Endometrium (tissue), 2 donors: ENCODE results near the gene LHFPL2.
"Not testable (repeated sequence)": the region's sequence is repeated elsewhere in the genome, so short reads cannot be mapped to it uniquely, and the experiment has no call there.

Experiments
- FAIRE-seq: peaks from 2 replicates; lab custom pipeline; 2012; peaks lifted over from hg19 to GRCh38; lab: Jason Lieb, UNC
- donor health status: control.
- donor health status: control.

The LHFPL2 gene

GRCh38 chr5:78648359-78649210 is at the start of gene LHFPL2:
LHFPL2 (minus strand) TSS chr5:78648772; CDS start chr5:78510213, 138,559 bp downstream.
- no peak for FAIRE-seq

- FAIRE-seq: no peak
Measured at GRCh38 chr5:78696637-78697036, 48.1 kb upstream of the LHFPL2 start.

GRCh38 chr5:78696052-78696451 is 47.5 kb upstream of the LHFPL2 start:
- FAIRE-seq: not testable (repeated sequence)

GRCh38 chr5:78693339-78693738 is 44.8 kb upstream of the LHFPL2 start:
- FAIRE-seq: no peak

GRCh38 chr5:78691084-78691960 is 42.8 kb upstream of the LHFPL2 start:
- no peak for FAIRE-seq

- FAIRE-seq: no peak
Measured at GRCh38 chr5:78690253-78690972, 41.8 kb upstream of the LHFPL2 start.

- no peak for FAIRE-seq
Measured at GRCh38 chr5:78689540-78690252, 41.1 kb upstream of the LHFPL2 start.

- not testable (repeated sequence) for FAIRE-seq
Measured at GRCh38 chr5:78687514-78687913, 38.9 kb upstream of the LHFPL2 start.

- FAIRE-seq: not testable (repeated sequence)
Measured at GRCh38 chr5:78683905-78684304, 35.3 kb upstream of the LHFPL2 start.

GRCh38 chr5:78679905-78680304 is 31.3 kb upstream of the LHFPL2 start:
- peak; percentile 66 for FAIRE-seq

GRCh38 chr5:78677777-78678668 is 29.5 kb upstream of the LHFPL2 start:
- peak; percentile 80 for FAIRE-seq

- no peak for FAIRE-seq
Measured at GRCh38 chr5:78675956-78676730, 27.6 kb upstream of the LHFPL2 start.

GRCh38 chr5:78673827-78674226 is 25.3 kb upstream of the LHFPL2 start:
- FAIRE-seq: not testable (repeated sequence)

GRCh38 chr5:78672154-78672553 is 23.6 kb upstream of the LHFPL2 start:
- no peak for FAIRE-seq

- no peak for FAIRE-seq
Measured at GRCh38 chr5:78671609-78672008, 23.0 kb upstream of the LHFPL2 start.

- FAIRE-seq: no peak
Measured at GRCh38 chr5:78670701-78671269, 22.2 kb upstream of the LHFPL2 start.

- no peak for FAIRE-seq
Measured at GRCh38 chr5:78669331-78669730, 20.8 kb upstream of the LHFPL2 start.

- FAIRE-seq: no peak
Measured at GRCh38 chr5:78667461-78668103, 19.0 kb upstream of the LHFPL2 start.

- not testable (repeated sequence) for FAIRE-seq
Measured at GRCh38 chr5:78666975-78667374, 18.4 kb upstream of the LHFPL2 start.
